Neural cell (in vitro differentiated cells): ENCODE results near the gene LCN2. TPM values are rescaled to one million over a fixed set of nuclear protein-coding genes. Genes with fewer than 3 reads are reported as not detected.

Experiments
- H2AFZ ChIP-seq: fragments of 200-600, 300-800 bp; sonication (generic), shearing (Covaris generic); 2 replicates; pipeline ENCODE4 v1.6.0; 2014; ENCODE audit warnings: low read depth, mild to moderate bottlenecking, antibody characterized with exemption, low read length, moderate library complexity
- H3F3A ChIP-seq: fragments of 200-600 bp; shearing (Covaris generic); 2 replicates; pipeline ENCODE4 v1.6.1; 2016; ENCODE audit warnings: mild to moderate bottlenecking, moderate library complexity, mixed read lengths, antibody characterized with exemption, low read length; ENCODE audit not compliant: insufficient read depth, poor library complexity, severe bottlenecking
- H3K27ac ChIP-seq: fragments of 200-600, 300-800 bp; sonication (generic), shearing (Covaris generic); 2 replicates; pipeline ENCODE4 v1.5.1; 2014; ENCODE audit warnings: mild to moderate bottlenecking, low read length, moderate library complexity
- H3K27me3 ChIP-seq: fragments of 300-800, 200-600 bp; sonication (generic), shearing (Covaris generic); 2 replicates; pipeline ENCODE4 v1.6.0; 2014; ENCODE audit warnings: mild to moderate bottlenecking, low read depth, low read length, moderate library complexity; ENCODE audit not compliant: insufficient read depth
- H3K36me3 ChIP-seq: fragments of 300-800, 200-600 bp; sonication (generic), shearing (Covaris generic); 2 replicates; pipeline ENCODE4 v1.5.1; 2014; ENCODE audit warnings: mild to moderate bottlenecking, antibody characterized with exemption, low read length, moderate library complexity; ENCODE audit not compliant: insufficient read depth
- H3K4me2 ChIP-seq: fragments of 300-800, 200-600 bp; sonication (generic), shearing (Covaris generic); 2 replicates; pipeline ENCODE4 v1.6.0; 2014; ENCODE audit warnings: mild to moderate bottlenecking, low read length
- H3K4me3 ChIP-seq: fragments of 300-800, 200-600 bp; sonication (generic), shearing (Covaris generic); 2 replicates; pipeline ENCODE4 v1.5.1; 2014; ENCODE audit warnings: mild to moderate bottlenecking, low read length, moderate library complexity
- H3K79me2 ChIP-seq: fragments of 200-600 bp; shearing (Covaris generic); replicated peaks from 2 replicates; pipeline ENCODE4 v1.6.0; 2014; ENCODE audit warnings: mild to moderate bottlenecking, low read length, moderate library complexity; ENCODE audit not compliant: insufficient read depth
- H3K9ac ChIP-seq: fragments of 300-800, 200-600 bp; sonication (generic), shearing (Covaris generic); 2 replicates; pipeline ENCODE4 v1.6.1; 2016; ENCODE audit warnings: mild to moderate bottlenecking, low read length, mixed read lengths
- H3K9me2 ChIP-seq: fragments of 200-600 bp; shearing (Covaris generic); 2 replicates; pipeline ENCODE4 v1.6.1; 2016; ENCODE audit warnings: mild to moderate bottlenecking, low read length, mixed read lengths; ENCODE audit not compliant: insufficient read depth
- H3K9me3 ChIP-seq: fragments of 200-600, 300-800 bp; sonication (generic), shearing (Covaris generic); 2 replicates; pipeline ENCODE4 v1.6.1; 2016; ENCODE audit warnings: mild to moderate bottlenecking, mixed run types, low read length, moderate library complexity, mixed read lengths
- H4K20me1 ChIP-seq: fragments of 200-600 bp; shearing (Covaris generic); 2 replicates; pipeline ENCODE4 v1.6.1; 2016; ENCODE audit warnings: mild to moderate bottlenecking, mixed run types; ENCODE audit not compliant: insufficient read depth
- CTCF ChIP-seq: fragments of 450-650 bp; IDR thresholded peaks from 2 replicates; pipeline ENCODE4 v1.5.1; 2014; ENCODE audit warnings: antibody characterized with exemption, mild to moderate bottlenecking, moderate library complexity; ENCODE audit not compliant: poor library complexity, severe bottlenecking
- EP300 ChIP-seq: fragments of 450-650 bp; conservative IDR thresholded peaks from 2 replicates; pipeline ENCODE4 v1.6.1; 2014; ENCODE audit warnings: antibody characterized with exemption, mild to moderate bottlenecking, moderate library complexity; ENCODE audit not compliant: poor library complexity, severe bottlenecking
- EZH2 ChIP-seq: fragments of 200-600, 300-800 bp; shearing (Covaris generic), sonication (generic); IDR thresholded peaks from 2 replicates; pipeline ENCODE4 v1.6.1; 2014; ENCODE audit warnings: antibody characterized with exemption, low read length, borderline replicate concordance, mild to moderate bottlenecking; ENCODE audit not compliant: insufficient read depth, poor library complexity, severe bottlenecking
- MXI1 ChIP-seq: fragments of 450-650 bp; conservative IDR thresholded peaks from 2 replicates; pipeline ENCODE4 v1.6.1; 2014; ENCODE audit warnings: antibody characterized with exemption, mild to moderate bottlenecking; ENCODE audit not compliant: poor library complexity, severe bottlenecking
- POLR2AphosphoS5 ChIP-seq: IDR thresholded peaks from 2 replicates; pipeline ENCODE4 v1.6.1; 2012
- RAD21 ChIP-seq: fragments of 450-650 bp; conservative IDR thresholded peaks from 2 replicates; pipeline ENCODE4 v1.6.1; 2014; ENCODE audit warnings: antibody characterized with exemption, mild to moderate bottlenecking, moderate library complexity
- REST ChIP-seq: IDR thresholded peaks from 2 replicates; pipeline ENCODE4 v1.6.1; 2012; ENCODE audit warnings: borderline replicate concordance
- SMC3 ChIP-seq: fragments of 450-650 bp; conservative IDR thresholded peaks from 2 replicates; pipeline ENCODE4 v1.6.1; 2014; ENCODE audit warnings: antibody characterized with exemption, mild to moderate bottlenecking, moderate library complexity; ENCODE audit not compliant: poor library complexity
- TAF1 ChIP-seq: IDR thresholded peaks from 2 replicates; pipeline ENCODE4 v1.6.1; 2012; ENCODE audit warnings: low read depth
- polyA plus RNA-seq: library from polyadenylated mRNA; depleted of rRNA; stranded (reverse); fragments of >200 nt; gene quantifications from 2 replicates; pipeline ENCODE4 v1.2.3, GENCODE V29; 2014

The LCN2 gene
- polyA plus RNA-seq, 1 donor from 2014 or later, result not detected

GRCh38 chr9:128155736-128156500, 6.7 kb downstream of the LCN2 start:
- no peaks in the 10 kb centered on the region for H3K27me3 ChIP-seq
- no peak overlapping the region for H3K9ac ChIP-seq
- H2AFZ ChIP-seq, result no peak overlapping the region
- H3K9me2 ChIP-seq, result no peaks in the 10 kb centered on the region
- no peaks in the 10 kb centered on the region for H3K36me3 ChIP-seq
- H3K4me3 ChIP-seq, result no peak overlapping the region
- H3F3A ChIP-seq, result no peaks in the 10 kb centered on the region
- no peaks in the 10 kb centered on the region for H3K9me3 ChIP-seq
- H3K27ac ChIP-seq, result no peak overlapping the region
- no peak for TF ChIP-seq RAD21
- no peak overlapping the region for H3K4me2 ChIP-seq
- H3K79me2 ChIP-seq, result no peaks in the 10 kb centered on the region
- no peaks in the 10 kb centered on the region for H4K20me1 ChIP-seq

GRCh38 chr9:128159522-128159783, 10.2 kb downstream of the LCN2 start:
- Histone ChIP-seq H4K20me1 (no peaks in the 10 kb centered on the region), H3K36me3 (peaks cover 3% of the 10 kb centered on the region), H3K4me3 (peak overlapping the region; percentile 75), H3K27ac (peak overlapping the region; percentile 39), H3K9me2 (no peaks in the 10 kb centered on the region), H3K9ac (peak overlapping the region; percentile 39), H2AFZ (no peak overlapping the region), H3F3A (no peaks in the 10 kb centered on the region), H3K27me3 (no peaks in the 10 kb centered on the region), H3K4me2 (no peak overlapping the region), H3K79me2 (no peaks in the 10 kb centered on the region), H3K9me3 (no peaks in the 10 kb centered on the region)
- TF ChIP-seq EP300 (no peak), RAD21 (no peak)

DNA sequence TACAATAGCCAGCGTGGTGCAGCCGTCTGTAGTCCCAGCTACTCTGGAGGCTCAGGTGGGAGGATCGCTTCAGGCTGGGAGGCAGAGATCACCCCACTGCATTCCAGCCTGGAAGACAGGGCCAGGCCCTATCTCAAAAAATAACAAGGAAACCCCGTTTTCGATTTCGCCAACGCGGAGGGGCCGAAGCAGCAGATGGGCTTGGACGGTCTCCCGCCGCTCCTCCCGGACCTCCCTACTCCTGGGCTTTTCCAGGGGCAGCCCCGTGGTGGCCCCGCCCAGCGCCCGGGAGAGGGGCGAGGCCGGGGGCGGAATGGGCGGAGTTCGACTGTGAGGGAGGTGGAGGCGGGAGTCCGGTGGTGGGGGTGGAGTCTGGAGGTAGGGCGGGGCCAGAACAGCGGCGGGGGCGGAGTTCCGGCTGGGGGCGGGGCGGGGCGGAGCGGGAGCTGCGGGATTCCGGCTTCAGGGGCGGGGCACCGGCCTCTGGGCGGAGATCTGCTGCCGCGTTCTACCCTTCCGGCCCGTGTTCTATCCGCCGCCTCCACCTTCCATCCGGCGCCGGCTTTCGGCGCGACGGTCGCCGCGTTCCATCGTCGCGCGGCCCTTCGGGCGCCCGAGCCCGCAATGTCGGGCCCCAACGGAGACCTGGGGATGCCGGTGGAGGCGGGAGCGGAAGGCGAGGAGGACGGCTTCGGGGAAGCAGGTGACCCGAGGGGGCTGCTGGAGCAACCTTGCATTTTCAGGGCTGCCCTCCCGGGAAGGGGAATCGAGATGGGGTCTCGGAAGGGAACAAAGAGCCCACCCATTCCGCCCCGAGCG, 10.7 kb downstream of the LCN2 start, which contains the start of gene BBLN:
Gene BBLN (plus strand): TSS at position 482 of the 819 bp plus-strand sequence. CDS start 143 bp downstream, at position 625.
- no peaks in the 10 kb centered on the region for H4K20me1 ChIP-seq
- H2AFZ ChIP-seq, result peak within 1 kb of the TSS; percentile 48
- no peaks in the 10 kb centered on the region for H3K9me3 ChIP-seq
- peak within 1 kb of the TSS; percentile 92 for H3K4me2 ChIP-seq
- no peaks in the 10 kb centered on the region for H3F3A ChIP-seq
- H3K9ac ChIP-seq, result peak within 1 kb of the TSS; percentile 69
- peak within 1 kb of the TSS; percentile 75 for H3K4me3 ChIP-seq
- no peak for TF ChIP-seq REST
- no peak for TF ChIP-seq EZH2
- TF ChIP-seq POLR2AphosphoS5, result peak; percentile 73
- TF ChIP-seq CTCF, result no peak
- TF ChIP-seq EP300, result no peak
- peak; percentile 51 for TF ChIP-seq MXI1
- TF ChIP-seq SMC3, result peak; percentile 12
- TF ChIP-seq TAF1, result no peak
- no peak for TF ChIP-seq RAD21
- no peaks in the 10 kb centered on the region for H3K27me3 ChIP-seq
- H3K79me2 ChIP-seq, result no peaks in the 10 kb centered on the region
- H3K36me3 ChIP-seq, result peaks cover 3% of the 10 kb centered on the region
- H3K9me2 ChIP-seq, result no peaks in the 10 kb centered on the region
- peak within 1 kb of the TSS; percentile 39 for H3K27ac ChIP-seq
